ENCODE measurements around the gene KCNJ6.

GRCh38 chr21:37827913-37828312, 88.3 kb downstream of the KCNJ6 start:
- TF ChIP-seq POLR2AphosphoS5 (IDR thresholded peaks at IDR 0.05; ENCODE audit: low read length) (no peak), POLR2A (IDR thresholded peaks at IDR 0.05; ENCODE audit: low read depth, low read length) (no peak), KDM1A (IDR thresholded peaks at IDR 0.05; ENCODE audit: borderline replicate concordance) (no peak), TAF1 (IDR thresholded peaks at IDR 0.05; ENCODE audit: borderline replicate concordance, low read depth, low read length) (no peak), CTCF (IDR thresholded peaks at IDR 0.05 in 2 of 3, conservative IDR thresholded peaks at IDR 0.05 in 1 of 3; ENCODE audit: control insufficient read depth in 2 of 3, extremely low read depth in 1 of 3, insufficient read depth in 1 of 3, low read depth in 3 of 3, low read length in 3 of 3) (no peak), YY1 (IDR thresholded peaks at IDR 0.05; ENCODE audit: low read depth, low read length) (no peak), SIN3A (IDR thresholded peaks at IDR 0.05; ENCODE audit: low read depth, low read length) (no peak)
- TF ChIP-seq, protein P1, sequence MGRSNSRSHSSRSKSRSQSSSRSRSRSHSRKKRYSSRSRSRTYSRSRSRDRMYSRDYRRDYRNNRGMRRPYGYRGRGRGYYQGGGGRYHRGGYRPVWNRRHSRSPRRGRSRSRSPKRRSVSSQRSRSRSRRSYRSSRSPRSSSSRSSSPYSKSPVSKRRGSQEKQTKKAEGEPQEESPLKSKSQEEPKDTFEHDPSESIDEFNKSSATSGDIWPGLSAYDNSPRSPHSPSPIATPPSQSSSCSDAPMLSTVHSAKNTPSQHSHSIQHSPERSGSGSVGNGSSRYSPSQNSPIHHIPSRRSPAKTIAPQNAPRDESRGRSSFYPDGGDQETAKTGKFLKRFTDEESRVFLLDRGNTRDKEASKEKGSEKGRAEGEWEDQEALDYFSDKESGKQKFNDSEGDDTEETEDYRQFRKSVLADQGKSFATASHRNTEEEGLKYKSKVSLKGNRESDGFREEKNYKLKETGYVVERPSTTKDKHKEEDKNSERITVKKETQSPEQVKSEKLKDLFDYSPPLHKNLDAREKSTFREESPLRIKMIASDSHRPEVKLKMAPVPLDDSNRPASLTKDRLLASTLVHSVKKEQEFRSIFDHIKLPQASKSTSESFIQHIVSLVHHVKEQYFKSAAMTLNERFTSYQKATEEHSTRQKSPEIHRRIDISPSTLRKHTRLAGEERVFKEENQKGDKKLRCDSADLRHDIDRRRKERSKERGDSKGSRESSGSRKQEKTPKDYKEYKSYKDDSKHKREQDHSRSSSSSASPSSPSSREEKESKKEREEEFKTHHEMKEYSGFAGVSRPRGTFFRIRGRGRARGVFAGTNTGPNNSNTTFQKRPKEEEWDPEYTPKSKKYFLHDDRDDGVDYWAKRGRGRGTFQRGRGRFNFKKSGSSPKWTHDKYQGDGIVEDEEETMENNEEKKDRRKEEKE (IDR thresholded peaks at IDR 0.05): no peak

All from GM12878 (cell line).